Heart right ventricle (tissue), 16 donors: ENCODE data around the gene NTRK2. TPM values are rescaled to one million over a fixed set of nuclear protein-coding genes. Genes with fewer than 3 reads are reported as not detected.

ENCODE experiments used
- ATAC-seq, 8 donors: fragments of 200-7000 bp; cut with Tn5 transposase; one replicate each; pipeline ENCODE4 v1.9.1; 2020; ENCODE audit warnings: mild to moderate bottlenecking in 8 of 8, moderate library complexity in 8 of 8, moderate number of reproducible peaks in 1 of 8
- DNase-seq, 2 donors: peaks; one replicate each; pipeline ENCODE4 v3.0.0-alpha.2; 2020
- H3K27ac ChIP-seq, 10 donors: fragments of 200-600 bp; sonication (generic) in 2 of 10; one replicate each; pipeline versions ENCODE4 v1.5.0 to v1.8.0; 2020 to 2022; ENCODE audit warnings: mild to moderate bottlenecking in 3 of 10
- H3K27me3 ChIP-seq, 7 donors: fragments of 200-600 bp; one replicate each; pipeline ENCODE4 v1.8.0; 2021 to 2022; ENCODE audit warnings: mild to moderate bottlenecking in 2 of 7
- H3K36me3 ChIP-seq, 9 donors: fragments of 200-600 bp; sonication (generic) in 1 of 9; one replicate each; pipeline versions ENCODE4 v1.5.0 to v1.8.0; 2020 to 2022; ENCODE audit warnings: mild to moderate bottlenecking in 2 of 9
- H3K4me1 ChIP-seq, 9 donors: fragments of 200-600 bp; sonication (generic) in 1 of 9; one replicate each; pipeline versions ENCODE4 v1.5.0 to v1.8.0; 2020 to 2022; ENCODE audit warnings: mild to moderate bottlenecking in 4 of 9
- H3K4me3 ChIP-seq, 10 donors: fragments of 200-600 bp; sonication (generic) in 2 of 10; one replicate each; pipeline versions ENCODE4 v1.5.0 to v1.8.0; 2020 to 2022; ENCODE audit warnings: mild to moderate bottlenecking in 7 of 10, moderate library complexity in 2 of 10
- H3K9me3 ChIP-seq, 11 donors: fragments of 200-600 bp in 10 of 11; sonication (generic) in 2 of 11; one replicate each; pipeline versions ENCODE4 v1.5.0 to v1.8.0; 2013 to 2022; ENCODE audit warnings: mild to moderate bottlenecking in 2 of 11, control low read depth in 1 of 11, moderate library complexity in 1 of 11
- WGBS, 2 donors: extraction: QIAGEN DNeasy Blood & Tissue Kit; methylation state at CpG; one replicate each; pipeline ENCODE4 v1.1.7; 2013; ENCODE audit warnings: inconsistent platforms in 1 of 2; 5-methylcytosine and 5-hydroxymethylcytosine counted together
- intact Hi-C, 10 donors: fragments of 100-400 bp; cut with DNase I; formaldehyde crosslinking; loops; one replicate each; pipeline versions ENCODE4 v1.11.1 to v1.14.2; 2022
- polyA plus RNA-seq, 2 donors: library from polyadenylated mRNA; stranded (reverse); fragments of 200-250 nt; gene quantifications; one replicate each; pipeline ENCODE4 v1.2.3, GENCODE V29; 2013
- total RNA-seq, 10 donors: library from RNA; stranded (reverse); fragmentation: NEBNext Ultra II Directional in 3 of 10; extraction: Animal tissue kit (Norgen Biotek cat#: 25700) in 3 of 10; gene quantifications; one replicate each; pipeline versions ENCODE4 v1.2.1 to v1.2.4, GENCODE V29; 2021 to 2023
- TF ChIP-seq, protein P1 (sequence below), 9 donors: fragments of 200-600 bp; sonication (generic) in 2 of 9; IDR thresholded peaks; one replicate each; pipeline versions ENCODE4 v1.5.0 to v1.8.0; 2021 to 2022; ENCODE audit warnings: antibody characterized with exemption in 9 of 9, mild to moderate bottlenecking in 5 of 9, moderate library complexity in 1 of 9
- donor health status: Arrhythmogenic right ventricular cardiomyopathy.
- donor health status: ischemic (EF 13 %, LVEDD 7.1; RV severe dilation, severe dysfunction).
- donor health status: healthy with polysubstance abuse.
- donor health status: DM: no; HTN: yes; CAD: no.
- donor health status: DM: no; HTN: no; CAD: no.
- donor health status: ischemic (EF 25% LVEDD 6.9; RV normal size, moderate dysfunction).
- donor health status: ischemic (EF 25% LVEDD 5.7; RV mildly dilated, moderate dysfunction).
- donor health status: healthy.
- donor health status: DM: yes; HTN: yes; CAD: no.
- donor health status: Ischemic cardiomyopathy.
- donor health status: ischemic (EF 35%, LVEDD 5.7; RV mildly dilated, moderate dysfunction).
- donor health status: nonischemic (EF 11% LVEDD 7.7; RV severe dilation, severe dysfunction).
- donor health status: DM: yes; HTN: yes; CAD: no.
- donor health status: PGD.
- donor health status: ischemic (EF 29% LVEDD 5.4; RV normal size, mild dysfunction).
- donor health status: nonischemic (EF 23%, LVEDD 6.1; RV moderate dilation, normal function).

NTRK2 gene
- total and polyA plus RNA-seq, 12 donors, result 1.8 to 7.7 (median 3.0) TPM

DNA sequence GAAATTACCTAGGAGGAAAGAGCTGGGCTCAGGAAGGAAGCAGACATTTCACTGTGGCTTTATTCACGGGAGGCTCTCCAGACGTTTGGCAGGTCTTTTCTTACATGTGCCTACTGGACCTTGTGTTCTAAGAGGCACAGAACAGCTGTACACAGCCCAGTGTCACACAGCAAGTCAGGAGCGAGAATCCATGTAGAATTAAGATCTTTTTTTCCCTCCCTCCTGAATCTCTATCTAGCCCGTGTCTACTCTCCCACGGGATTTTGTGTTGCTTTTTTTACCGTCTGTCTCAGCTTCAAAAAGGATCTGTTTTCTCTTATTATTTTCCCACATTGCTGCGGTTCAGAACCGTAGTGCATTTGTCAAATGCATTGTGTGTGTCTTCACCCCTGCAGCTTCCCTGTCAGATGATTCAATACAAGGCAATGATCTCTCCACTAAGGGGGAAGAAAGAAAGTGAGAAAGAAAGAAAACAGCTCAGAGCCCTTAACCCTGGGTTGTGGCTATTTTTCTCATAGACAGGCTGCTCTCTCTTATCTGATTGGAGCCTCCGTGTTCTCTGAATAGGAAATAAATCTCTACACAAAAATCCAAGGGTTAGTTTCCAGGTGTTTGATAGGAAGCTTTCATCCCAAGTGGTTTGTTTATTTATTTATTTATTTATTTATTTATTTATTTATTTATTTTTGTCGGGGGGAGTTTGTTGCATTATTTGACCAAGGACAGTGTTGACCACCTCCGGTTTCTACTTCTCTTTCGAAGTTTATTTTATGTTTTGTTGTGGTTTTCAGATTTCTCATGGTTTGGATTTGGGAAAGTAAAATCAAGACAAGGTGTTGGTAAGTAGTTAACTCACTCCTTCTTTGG, 191.0 kb downstream of the NTRK2 start:
- H3K36me3 ChIP-seq, result no peaks in the 10 kb centered on the region
- H3K9me3 ChIP-seq, result no peaks in the 10 kb centered on the region
- DNase-seq, result no peak
- peak in 1 of 8 donors; percentile 16 for ATAC-seq
- TF ChIP-seq, protein P1, sequence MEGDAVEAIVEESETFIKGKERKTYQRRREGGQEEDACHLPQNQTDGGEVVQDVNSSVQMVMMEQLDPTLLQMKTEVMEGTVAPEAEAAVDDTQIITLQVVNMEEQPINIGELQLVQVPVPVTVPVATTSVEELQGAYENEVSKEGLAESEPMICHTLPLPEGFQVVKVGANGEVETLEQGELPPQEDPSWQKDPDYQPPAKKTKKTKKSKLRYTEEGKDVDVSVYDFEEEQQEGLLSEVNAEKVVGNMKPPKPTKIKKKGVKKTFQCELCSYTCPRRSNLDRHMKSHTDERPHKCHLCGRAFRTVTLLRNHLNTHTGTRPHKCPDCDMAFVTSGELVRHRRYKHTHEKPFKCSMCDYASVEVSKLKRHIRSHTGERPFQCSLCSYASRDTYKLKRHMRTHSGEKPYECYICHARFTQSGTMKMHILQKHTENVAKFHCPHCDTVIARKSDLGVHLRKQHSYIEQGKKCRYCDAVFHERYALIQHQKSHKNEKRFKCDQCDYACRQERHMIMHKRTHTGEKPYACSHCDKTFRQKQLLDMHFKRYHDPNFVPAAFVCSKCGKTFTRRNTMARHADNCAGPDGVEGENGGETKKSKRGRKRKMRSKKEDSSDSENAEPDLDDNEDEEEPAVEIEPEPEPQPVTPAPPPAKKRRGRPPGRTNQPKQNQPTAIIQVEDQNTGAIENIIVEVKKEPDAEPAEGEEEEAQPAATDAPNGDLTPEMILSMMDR (IDR thresholded peaks at IDR 0.05), result no peak
- peaks cover 0 to 63% (median 17%) of the 10 kb centered on the region in 9 donors for H3K4me1 ChIP-seq
- no peaks in the 10 kb centered on the region for H3K27me3 ChIP-seq
- WGBS, 2 donors, result 49 to 61% methylated on average over 12 of the region's 12 CpGs
- intact Hi-C loops, result no loop called here
- H3K4me3 ChIP-seq, result no peak overlapping the region
- H3K27ac ChIP-seq, result no peak overlapping the region

DNA sequence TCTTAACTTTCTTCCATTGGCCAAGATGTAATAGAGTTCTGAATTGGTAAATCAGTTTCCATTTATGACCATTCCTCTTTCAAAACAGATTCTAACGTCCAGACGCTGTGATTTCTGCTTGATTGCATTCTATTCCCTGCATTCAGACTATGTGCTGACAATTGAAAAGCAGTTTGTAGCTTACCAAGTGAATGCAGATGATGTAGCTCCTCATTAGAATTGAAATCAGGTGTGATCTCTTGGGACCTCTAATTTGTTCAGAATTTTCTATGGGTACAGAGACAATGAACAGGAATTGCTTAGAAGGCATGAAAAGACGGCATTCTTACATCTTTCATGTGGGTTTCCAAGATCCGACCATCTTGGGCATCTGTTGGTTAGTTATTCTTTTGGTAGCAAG, 191.9 kb downstream of the NTRK2 start:
- Histone ChIP-seq H3K36me3 (no peaks in the 10 kb centered on the region), H3K4me1 (peaks cover 0 to 62% (median 18%) of the 10 kb centered on the region in 9 donors), H3K9me3 (no peaks in the 10 kb centered on the region), H3K27ac (no peak overlapping the region), H3K27me3 (no peaks in the 10 kb centered on the region), H3K4me3 (no peak overlapping the region)
- intact Hi-C loops, result no loop called here
- DNase-seq, result no peak
- 91 to 92% methylated on average over 4 of the region's 4 CpGs for WGBS, 2 donors
- TF ChIP-seq, protein P1 (IDR thresholded peaks at IDR 0.05), result no peak
- ATAC-seq, result no peak

DNA sequence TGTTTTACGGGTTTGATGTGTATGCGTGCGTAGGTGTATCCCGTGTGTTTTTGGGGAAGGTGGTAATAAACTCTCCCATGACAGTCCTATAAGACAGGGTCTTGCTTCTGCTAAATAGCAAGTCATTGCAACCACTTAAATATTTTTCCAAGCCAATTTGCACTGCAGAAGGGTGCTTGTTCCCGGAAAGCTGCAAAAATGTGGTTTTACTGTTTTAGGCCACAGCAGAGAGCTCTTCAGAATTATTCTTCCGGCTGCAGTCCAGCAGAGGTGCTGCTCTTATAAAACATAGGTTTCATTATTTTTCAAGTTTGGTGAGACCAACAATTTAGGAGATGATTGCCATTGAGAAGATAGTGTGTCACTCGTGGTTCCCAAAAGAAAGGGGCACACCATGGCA, 192.8 kb downstream of the NTRK2 start:
- WGBS, 2 donors, result 94% methylated on average over 7 of the region's 7 CpGs
- intact Hi-C loops, result no loop called here
- no peak for ATAC-seq
- Histone ChIP-seq H3K27ac (no peak overlapping the region), H3K36me3 (no peaks in the 10 kb centered on the region), H3K9me3 (no peaks in the 10 kb centered on the region), H3K4me1 (peaks cover 0 to 63% (median 27%) of the 10 kb centered on the region in 9 donors), H3K4me3 (no peak overlapping the region), H3K27me3 (no peaks in the 10 kb centered on the region)
- DNase-seq, result no peak
- TF ChIP-seq, protein P1 (IDR thresholded peaks at IDR 0.05), result no peak

DNA sequence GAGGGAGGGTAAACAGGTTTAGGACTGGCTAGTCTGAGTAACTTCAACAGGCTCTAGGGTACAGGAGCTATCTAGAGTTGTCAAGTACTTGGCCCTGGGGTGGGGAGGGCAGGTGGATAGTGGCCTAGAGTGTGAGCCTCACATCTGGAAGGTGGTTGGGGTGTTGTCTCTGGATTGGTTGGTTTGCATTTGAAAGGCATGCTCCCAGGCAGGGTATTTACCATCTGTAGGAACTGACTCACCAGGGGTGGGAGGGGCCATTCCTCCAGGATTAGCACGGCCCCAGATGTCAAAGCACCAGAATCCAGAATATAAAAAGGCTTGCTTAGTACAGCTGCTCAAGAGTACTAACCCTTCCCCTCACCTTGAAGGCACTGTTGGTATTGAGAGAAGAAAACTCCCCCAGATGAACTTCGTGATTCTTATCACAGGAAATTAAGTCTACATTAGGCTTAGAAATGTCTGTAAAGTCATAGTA, 193.3 kb downstream of the NTRK2 start:
- Histone ChIP-seq H3K4me3 (no peak overlapping the region), H3K36me3 (no peaks in the 10 kb centered on the region), H3K27me3 (no peaks in the 10 kb centered on the region), H3K27ac (no peak overlapping the region), H3K9me3 (no peaks in the 10 kb centered on the region), H3K4me1 (peaks cover 0 to 64% (median 28%) of the 10 kb centered on the region in 9 donors)
- 31 to 54% methylated on average over 2 of the region's 2 CpGs for WGBS, 2 donors
- TF ChIP-seq, protein P1 (IDR thresholded peaks at IDR 0.05), result no peak
- intact Hi-C loops, result no loop called here
- peak in 7 of 8 donors; percentile 39 to 77 (median 59) for ATAC-seq
- DNase-seq, result peak in 1 of 2 donors; percentile 23
